HUES48 (cell line): ENCODE results near the gene TMEM128.
"Not testable (repeated sequence)": the region's sequence is repeated elsewhere in the genome, so short reads cannot be mapped to it uniquely, and the experiment has no call there.

Source experiments
- H3K27ac ChIP-seq: one replicate; pipeline ENCODE4 v1.7.0; 2013; ENCODE audit warnings: low read depth, low read length, inconsistent platforms
- H3K27me3 ChIP-seq: 2 replicates; pipeline ENCODE4 v1.6.1; 2013; ENCODE audit warnings: mild to moderate bottlenecking, low read length; ENCODE audit not compliant: control insufficient read depth, insufficient read depth
- H3K36me3 ChIP-seq: 2 replicates; pipeline ENCODE4 v1.6.1; 2013; ENCODE audit warnings: low read length; ENCODE audit not compliant: control insufficient read depth, insufficient read depth
- H3K4me1 ChIP-seq: 2 replicates; pipeline ENCODE4 v1.6.1; 2013; ENCODE audit warnings: mild to moderate bottlenecking, low read length; ENCODE audit not compliant: control insufficient read depth, insufficient read depth
- H3K4me3 ChIP-seq: 2 replicates; pipeline ENCODE4 v1.5.1; 2013; ENCODE audit warnings: mild to moderate bottlenecking, low read depth, low read length
- H3K9ac ChIP-seq: 2 replicates; pipeline ENCODE4 v1.6.1; 2013; ENCODE audit warnings: mild to moderate bottlenecking, low read depth, low read length, moderate library complexity
- H3K9me3 ChIP-seq: 2 replicates; pipeline ENCODE4 v1.6.1; 2013; ENCODE audit warnings: low read length; ENCODE audit not compliant: control insufficient read depth, insufficient read depth

The TMEM128 gene

DNA sequence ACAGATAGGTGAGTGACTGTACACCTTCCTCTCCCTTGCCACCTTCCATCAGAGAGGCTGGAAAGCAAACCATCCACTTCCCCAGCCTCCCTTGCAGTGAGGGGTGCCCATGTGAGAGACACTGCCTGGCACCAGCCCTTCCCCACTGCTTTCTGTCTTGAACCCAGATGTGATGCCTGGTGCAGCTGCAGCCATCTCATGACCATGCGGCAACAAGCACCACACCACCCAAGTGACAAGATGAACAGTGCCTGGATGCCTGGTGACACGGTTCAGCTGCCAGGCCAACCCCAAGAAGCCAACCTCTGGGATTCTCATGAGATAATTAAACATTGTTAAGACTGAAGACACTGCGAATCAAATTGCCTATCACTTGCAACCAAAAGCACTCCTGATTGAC, 52.7 kb downstream of the TMEM128 start:
- H3K36me3 ChIP-seq: no peaks in the 10 kb centered on the region
- no peak overlapping the region for H3K27ac ChIP-seq
- no peaks in the 10 kb centered on the region for H3K9me3 ChIP-seq
- no peak overlapping the region for H3K4me3 ChIP-seq
- no peaks in the 10 kb centered on the region for H3K4me1 ChIP-seq
- no peak overlapping the region for H3K9ac ChIP-seq
- no peaks in the 10 kb centered on the region for H3K27me3 ChIP-seq

GRCh38 chr4:4188557-4188956, 59.5 kb downstream of the TMEM128 start:
- H3K27ac ChIP-seq, H3K9me3 ChIP-seq, H3K27me3 ChIP-seq, H3K4me1 ChIP-seq, H3K4me3 ChIP-seq, H3K9ac ChIP-seq, H3K36me3 ChIP-seq: not testable (repeated sequence)
